Motor neuron (in vitro differentiated cells): Measurements from ENCODE around the gene KIAA2012. TPM values are rescaled to one million over a fixed set of nuclear protein-coding genes. Genes with fewer than 3 reads are reported as not detected.

Experiments
- ATAC-seq, 8 experiments: fragments of 200-7000 bp; cut with Tn5 transposase; replicated peaks in 6 of 8; 2 replicates each; pipeline ENCODE4 v1.8.0; 2021; ENCODE audit warnings: mild to moderate bottlenecking in 8 of 8, moderate library complexity in 8 of 8
- H3K27ac ChIP-seq, 2 donors: fragments of 250-450 bp; sonication (Bioruptor Pico); 2 replicates each; pipeline ENCODE4 v1.9.0; 2021; ENCODE audit warnings: antibody characterized with exemption in 2 of 2, mild to moderate bottlenecking in 2 of 2, moderate library complexity in 1 of 2
- H3K4me1 ChIP-seq, 2 donors: fragments of 250-450 bp; sonication (Bioruptor Pico); replicated peaks in 1 of 2; 2 replicates each; pipeline ENCODE4 v1.6.1; 2021; ENCODE audit warnings: antibody characterized with exemption in 2 of 2, mild to moderate bottlenecking in 2 of 2, moderate library complexity in 1 of 2
- H3K4me3 ChIP-seq, 5 donors: fragments of 250-450 bp; sonication (Bioruptor Pico); 2 replicates each; pipeline ENCODE4 v1.9.0; 2021; ENCODE audit warnings: antibody characterized with exemption in 5 of 5, mild to moderate bottlenecking in 5 of 5, moderate library complexity in 4 of 5
- WGBS, 10 experiments: fragments of 450-650 bp; shearing (Covaris generic); methylation state at CpG; one replicate each; pipeline ENCODE4 v1.0.0; 2022; 5-methylcytosine and 5-hydroxymethylcytosine counted together
- in situ Hi-C, 9 experiments: fragments of 400-800 bp; cut with MboI; loops; one replicate each; pipeline ENCODE4 v1.15.0; 2021; ENCODE audit warnings: low sequenced_read_pairs in 9 of 9, low pct_unique_long_range_greater_than_20kb in 2 of 9; ENCODE audit not compliant: unreplicated experiment in 9 of 9
- total RNA-seq, 8 experiments: library from RNA; unstranded; fragments of 300-600 nt; gene quantifications; 2 replicates each; pipeline versions ENCODE4 v1.2.3 to v1.2.4, GENCODE V29; 2022

The KIAA2012 gene
- total RNA-seq, 8 experiments from 2014 or later = 0.24 to 12.5 (median 0.39) TPM

DNA sequence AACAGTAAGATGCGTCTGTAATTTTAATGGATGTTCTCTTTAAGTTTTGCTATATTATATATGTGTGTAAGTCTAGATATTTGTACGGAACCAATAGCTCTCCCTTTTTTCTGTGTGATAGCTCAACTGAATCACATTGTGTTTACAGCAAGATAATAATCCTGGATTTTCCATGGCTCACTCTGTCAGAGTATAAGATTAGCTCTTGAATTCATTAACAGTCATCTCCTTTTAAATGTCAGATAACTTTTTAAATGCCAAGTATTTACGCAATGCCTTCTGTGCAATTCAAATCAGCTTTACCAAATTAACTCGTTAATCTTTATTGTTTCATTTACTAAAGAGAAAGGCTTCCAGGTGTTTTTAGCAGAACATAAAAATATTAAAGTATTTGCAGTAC, 76.9 kb downstream of the KIAA2012 start:
- in situ Hi-C loops = loop anchor here in 5 of 9 experiments (10.0 to 25.0 kb wide), 4 partner anchors 113 to 363 kb away; partner anchors contain the start of genes ALS2 (in 3 of the 5) and FZD7 (in 2 of the 5)
- Histone ChIP-seq H3K27ac (no peak overlapping the region), H3K4me3 (no peak overlapping the region), H3K4me1 (peaks cover 11 to 14% of the 10 kb centered on the region in 2 donors)
- WGBS, 10 experiments = 3 to 100% (median 86%) methylated on average over 2 to 4 of the region's 4 CpGs
- ATAC-seq = peak in 1 of 8 experiments; percentile 15

DNA sequence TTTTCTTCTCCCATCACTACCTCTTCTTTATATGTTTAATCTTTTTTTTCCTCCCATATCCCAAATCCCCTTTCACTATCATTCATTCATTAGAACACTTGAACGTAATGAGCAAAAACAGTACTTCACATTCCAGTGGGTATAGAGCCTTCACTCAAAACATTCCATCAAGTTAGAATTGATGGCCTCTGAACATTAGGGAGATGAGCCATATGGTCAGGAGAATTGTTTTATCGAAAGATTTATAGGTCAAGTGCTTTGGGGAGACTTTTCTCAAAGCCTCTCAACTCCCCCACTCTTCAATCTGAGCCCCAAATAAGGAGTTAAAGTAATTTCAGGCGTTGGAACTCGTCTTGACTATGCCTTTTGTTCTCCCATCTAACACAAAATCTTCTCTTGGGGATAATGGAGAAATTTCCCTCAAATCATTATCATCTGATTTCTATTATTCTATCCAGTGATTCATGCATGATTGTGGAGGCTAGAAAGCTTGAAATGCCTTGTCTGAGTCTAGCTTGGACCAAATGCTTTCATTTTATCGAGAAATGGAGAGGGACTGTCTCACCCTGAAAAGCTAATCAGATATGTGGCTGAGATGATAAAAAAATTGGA, 79.2 kb downstream of the KIAA2012 start:
- ATAC-seq = no peak
- Histone ChIP-seq H3K4me1 (peaks cover 11 to 13% of the 10 kb centered on the region in 2 donors), H3K4me3 (no peak overlapping the region), H3K27ac (no peak overlapping the region)
- 5 to 100% (median 47%) methylated on average over 1 to 5 of the region's 5 CpGs for WGBS, 10 experiments
- in situ Hi-C loops = loop anchor here in 5 of 9 experiments (10.0 to 25.0 kb wide), 4 partner anchors 115 to 365 kb away; partner anchors contain the start of genes ALS2 (in 3 of the 5) and FZD7 (in 2 of the 5)

DNA sequence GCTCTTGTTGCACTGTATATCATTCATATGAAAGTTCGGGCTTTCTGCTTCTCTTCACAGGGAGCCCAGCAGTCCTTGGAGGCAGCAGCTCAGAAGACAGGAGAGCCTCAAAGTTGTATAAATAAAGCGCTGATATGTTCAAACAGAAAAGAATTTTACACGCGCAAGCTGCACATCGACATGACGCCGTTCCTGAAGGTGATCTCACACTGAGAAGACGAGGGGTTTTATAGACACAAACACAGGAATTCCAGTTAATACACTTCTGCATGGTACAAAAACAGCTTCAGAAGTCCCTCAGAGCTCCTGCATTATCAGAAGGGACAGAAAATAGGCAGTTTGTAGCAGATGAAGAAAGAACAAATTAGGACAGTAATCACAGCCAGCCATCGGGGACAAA, 81.6 kb downstream of the KIAA2012 start:
- Histone ChIP-seq H3K4me1 (peaks cover 2% of the 10 kb centered on the region in 2 donors), H3K27ac (no peak overlapping the region), H3K4me3 (no peak overlapping the region)
- 50 to 100% (median 85%) methylated on average over 1 to 9 of the region's 9 CpGs; no CpG with 5 or more reads in 2 of the 10 experiments for whole genome bisulfite sequencing, 10 experiments
- in situ Hi-C loops = loop anchor here in 5 of 9 experiments (10.0 to 25.0 kb wide), 4 partner anchors 117 to 367 kb away; partner anchors contain the start of genes ALS2 (in 3 of the 5) and FZD7 (in 2 of the 5)
- no peak for ATAC-seq

DNA sequence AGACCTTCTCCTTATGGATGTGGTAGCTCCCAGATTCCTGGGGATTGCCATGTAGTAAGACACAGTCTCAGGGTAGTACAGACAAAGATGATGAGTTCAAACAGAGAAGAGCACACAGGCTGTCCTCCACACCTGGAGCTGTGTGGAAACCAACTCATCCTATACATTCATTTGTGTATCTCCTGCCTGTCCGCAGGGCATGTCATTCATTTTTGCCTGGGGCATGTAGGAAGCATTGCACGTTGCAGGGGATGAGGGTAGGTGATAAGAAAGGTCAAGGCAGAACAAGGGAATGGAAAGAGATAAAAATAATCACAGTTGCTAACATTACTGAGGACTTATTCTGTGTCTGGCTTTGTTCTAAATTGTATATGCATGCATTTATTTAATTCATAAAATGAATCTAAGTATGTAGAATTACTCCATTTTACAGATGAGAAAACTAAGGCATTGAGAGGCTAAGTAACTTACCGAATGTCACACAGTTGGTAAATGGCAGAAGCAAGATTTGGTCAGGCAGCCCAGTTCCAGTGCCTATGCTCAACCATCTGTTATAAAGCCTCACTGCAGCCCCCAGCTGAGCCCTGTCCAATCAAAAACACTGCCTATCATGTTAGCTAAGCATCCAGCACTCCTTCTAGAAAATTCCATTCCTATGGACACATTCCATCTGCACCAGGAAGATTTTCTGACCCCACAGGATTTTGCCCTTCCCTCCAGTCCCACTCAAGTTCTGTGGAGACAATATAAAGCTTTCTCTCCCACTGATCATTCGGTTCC, 84.3 kb downstream of the KIAA2012 start:
- H3K27ac ChIP-seq = no peak overlapping the region
- H3K4me3 ChIP-seq = no peak overlapping the region
- ATAC-seq = no peak
- in situ Hi-C loops = loop anchor here in 5 of 9 experiments (10.0 to 25.0 kb wide), 4 partner anchors 120 to 370 kb away; partner anchors contain the start of genes ALS2 (in 3 of the 5) and FZD7 (in 2 of the 5)
- peaks cover 0 to 5% of the 10 kb centered on the region in 2 donors for H3K4me1 ChIP-seq
- 50 to 100% (median 84%) methylated on average over 1 to 4 of the region's 4 CpGs for WGBS, 10 experiments

DNA sequence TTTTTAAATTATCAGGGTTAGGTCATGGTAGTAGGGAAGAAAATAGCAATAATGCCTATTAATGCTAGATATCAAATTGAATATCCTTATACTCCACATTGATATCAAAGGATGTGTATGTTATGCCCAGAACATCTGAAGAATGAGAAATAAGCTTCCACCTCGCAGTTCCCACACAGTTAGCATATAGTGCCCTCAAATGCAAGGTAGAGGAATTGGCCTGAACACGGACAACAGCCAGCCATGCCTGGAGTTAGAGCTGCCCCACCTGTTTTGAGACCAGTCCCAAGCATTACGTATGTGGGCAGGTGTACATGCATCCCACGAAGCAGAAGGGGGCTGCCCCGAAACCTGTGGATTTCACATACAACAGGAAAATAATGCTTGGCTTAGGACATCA, 85.7 kb downstream of the KIAA2012 start:
- in situ Hi-C loops = loop anchor here in 5 of 9 experiments (10.0 to 25.0 kb wide), 4 partner anchors 121 to 371 kb away; partner anchors contain the start of genes ALS2 (in 3 of the 5) and FZD7 (in 2 of the 5)
- peaks cover 0 to 5% of the 10 kb centered on the region in 2 donors for H3K4me1 ChIP-seq
- H3K27ac ChIP-seq = no peak overlapping the region
- no peak overlapping the region for H3K4me3 ChIP-seq
- peak in 3 of 8 experiments; percentile 42 to 66 (median 44) for ATAC-seq
- WGBS, 10 experiments = 22 to 85% (median 62%) methylated on average over 1 to 5 of the region's 5 CpGs; no CpG with 5 or more reads in 2 of the 10 experiments

DNA sequence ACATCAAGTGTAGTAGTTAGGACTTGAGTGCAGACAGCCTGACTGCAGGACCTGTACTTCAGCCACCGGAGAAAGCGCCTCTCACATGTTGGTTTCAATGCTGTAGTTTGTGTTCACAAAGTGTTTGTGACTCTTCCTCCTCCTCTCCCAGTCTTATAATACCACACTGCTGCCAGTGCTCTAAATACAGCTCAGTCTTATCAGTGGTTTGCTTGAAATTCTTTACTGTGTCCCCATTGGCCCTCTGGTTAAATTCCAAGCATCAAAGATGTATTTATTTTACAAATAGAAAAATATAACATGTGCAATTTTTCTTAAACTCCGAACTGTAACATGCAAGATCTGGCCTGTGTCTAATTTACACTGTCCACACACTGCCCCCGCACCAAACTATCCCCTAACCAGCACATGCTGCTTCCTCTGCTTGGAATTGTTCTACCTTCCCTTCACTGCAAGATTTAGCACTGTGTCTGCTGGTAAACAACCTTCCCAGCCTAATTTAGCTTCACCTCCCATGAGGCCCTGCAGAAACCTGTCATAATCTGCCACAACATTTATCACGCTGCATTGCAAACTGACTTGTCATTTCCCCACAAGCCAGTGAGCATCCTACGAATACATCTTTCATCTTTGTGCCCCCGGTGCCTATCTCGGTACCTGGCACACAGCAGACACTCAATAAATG, 88.2 kb downstream of the KIAA2012 start:
- peak in 5 of 8 experiments; percentile 70 to 99 (median 92) for ATAC-seq
- Histone ChIP-seq H3K27ac (no peak overlapping the region), H3K4me1 (peaks cover 0 to 5% of the 10 kb centered on the region in 2 donors), H3K4me3 (no peak overlapping the region)
- 23 to 100% (median 85%) methylated on average over 2 to 8 of the region's 8 CpGs; no CpG with 5 or more reads in 1 of the 10 experiments for whole genome bisulfite sequencing, 10 experiments
- in situ Hi-C loops = loop anchor here in 4 of 9 experiments (25.0 kb wide), 3 partner anchors 124 to 374 kb away; partner anchors contain the start of genes ALS2 (in 3 of the 4) and FZD7 (in 1 of the 4)

DNA sequence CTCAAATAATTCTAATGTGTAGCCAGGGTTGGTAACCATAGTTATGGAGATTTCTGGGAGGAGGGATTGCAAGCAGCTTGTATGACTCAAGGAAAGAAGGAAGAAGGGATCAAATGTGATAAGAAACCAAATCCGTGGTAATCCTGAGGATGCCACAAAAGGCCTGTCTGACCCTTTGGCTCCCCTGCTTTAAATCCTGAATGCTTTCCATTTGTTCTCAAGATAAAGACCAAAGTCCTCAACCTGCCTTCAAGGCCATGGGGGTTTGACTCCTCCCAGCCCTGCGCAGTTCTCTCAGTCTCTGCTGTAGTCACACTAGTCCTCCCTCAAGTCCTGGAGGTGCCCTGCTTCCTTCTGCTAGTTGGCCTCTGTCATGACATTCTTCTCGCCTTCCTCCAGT, 91.4 kb downstream of the KIAA2012 start:
- H3K27ac ChIP-seq = no peak overlapping the region
- H3K4me3 ChIP-seq = no peak overlapping the region
- in situ Hi-C loops = loop anchor here in 4 of 9 experiments (25.0 kb wide), 3 partner anchors 127 to 377 kb away; partner anchors contain the start of genes ALS2 (in 3 of the 4) and FZD7 (in 1 of the 4)
- 0 to 92% (median 55%) methylated on average over 1 to 2 of the region's 3 CpGs; no CpG with 5 or more reads in 4 of the 10 experiments for WGBS, 10 experiments
- H3K4me1 ChIP-seq = peaks cover 0 to 5% of the 10 kb centered on the region in 2 donors
- ATAC-seq = peak in 2 of 8 experiments; percentile 17 to 18

DNA sequence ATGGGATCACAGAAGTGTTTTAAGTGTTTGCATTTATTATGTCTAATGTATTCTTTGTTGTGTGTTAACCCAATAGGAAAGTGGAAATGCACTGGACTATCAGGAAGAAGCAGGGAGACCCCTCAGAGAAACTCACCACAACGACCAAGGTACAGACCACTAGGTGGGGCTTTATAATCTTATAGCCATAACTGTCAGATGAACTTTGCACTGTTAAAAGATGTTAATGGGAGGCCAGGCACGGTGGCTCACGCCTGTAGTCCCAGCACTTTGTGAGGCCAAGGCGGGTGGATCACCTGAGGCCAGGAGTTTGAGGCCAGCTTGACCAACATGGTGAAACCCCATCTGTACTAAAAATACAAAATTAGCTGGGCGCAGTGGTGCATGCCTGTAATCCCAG, 92.2 kb downstream of the KIAA2012 start:
- no peak overlapping the region for H3K27ac ChIP-seq
- no peak for ATAC-seq
- in situ Hi-C loops = loop anchor here in 4 of 9 experiments (25.0 kb wide), 3 partner anchors 128 to 378 kb away; partner anchors contain the start of genes ALS2 (in 3 of the 4) and FZD7 (in 1 of the 4)
- no peak overlapping the region for H3K4me3 ChIP-seq
- WGBS, 10 experiments = 0 to 100% (median 80%) methylated on average over 1 to 3 of the region's 5 CpGs; no CpG with 5 or more reads in 3 of the 10 experiments
- H3K4me1 ChIP-seq = peaks cover 0 to 5% of the 10 kb centered on the region in 2 donors

DNA sequence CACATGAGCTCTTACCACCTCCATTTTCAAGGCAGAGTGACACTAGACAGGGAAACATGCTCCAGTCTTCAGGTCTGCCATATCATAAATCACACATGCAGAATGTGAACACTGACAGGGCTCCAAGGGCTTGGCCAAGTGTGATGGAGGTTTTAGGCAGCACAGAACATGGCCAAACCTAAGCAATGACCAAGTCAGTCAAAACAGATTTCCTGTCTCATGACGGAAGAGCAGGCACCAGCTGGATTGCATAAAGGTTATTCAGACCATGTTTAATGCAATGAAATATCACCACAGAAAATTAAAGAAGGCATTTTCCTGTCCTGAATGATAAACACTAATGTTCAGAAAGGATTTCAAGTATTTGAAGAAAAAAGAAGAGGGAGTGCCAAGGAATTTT, 92.9 kb downstream of the KIAA2012 start:
- in situ Hi-C loops = loop anchor here in 4 of 9 experiments (25.0 kb wide), 3 partner anchors 129 to 379 kb away; partner anchors contain the start of genes ALS2 (in 3 of the 4) and FZD7 (in 1 of the 4)
- 11 to 100% (median 91%) methylated on average over 1 of the region's 1 CpG; no CpG with 5 or more reads in 3 of the 10 experiments for WGBS, 10 experiments
- H3K4me3 ChIP-seq = no peak overlapping the region
- H3K4me1 ChIP-seq = peaks cover 0 to 5% of the 10 kb centered on the region in 2 donors
- no peak overlapping the region for H3K27ac ChIP-seq
- peak in 1 of 8 experiments; percentile 22 for ATAC-seq

DNA sequence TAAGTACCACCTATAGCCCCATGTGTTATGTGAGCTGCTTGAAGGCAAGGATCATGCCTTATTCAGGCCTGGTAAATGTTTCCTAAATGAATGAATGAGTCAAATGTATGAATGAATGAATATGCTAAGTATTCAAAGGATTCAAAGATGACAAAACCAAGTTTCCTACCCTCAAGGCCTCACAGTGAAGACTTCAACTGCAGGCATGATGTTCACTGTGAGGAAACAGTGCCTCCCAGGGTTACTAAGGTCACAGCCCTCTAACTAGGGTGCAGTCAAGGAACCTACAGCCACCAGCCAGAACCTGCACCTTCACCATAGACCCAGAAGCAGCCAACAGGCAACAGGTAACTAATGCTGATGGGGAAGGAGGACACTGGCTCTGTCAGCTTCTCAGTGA, 96.1 kb downstream of the KIAA2012 start:
- Histone ChIP-seq H3K27ac (no peak overlapping the region), H3K4me3 (no peak overlapping the region), H3K4me1 (peaks cover 3% of the 10 kb centered on the region in 2 donors)
- in situ Hi-C loops = loop anchor here in 4 of 9 experiments (25.0 kb wide), 3 partner anchors 132 to 382 kb away; partner anchors contain the start of genes ALS2 (in 3 of the 4) and FZD7 (in 1 of the 4)
- peak in 3 of 8 experiments; percentile 80 to 96 (median 86) for ATAC-seq

DNA sequence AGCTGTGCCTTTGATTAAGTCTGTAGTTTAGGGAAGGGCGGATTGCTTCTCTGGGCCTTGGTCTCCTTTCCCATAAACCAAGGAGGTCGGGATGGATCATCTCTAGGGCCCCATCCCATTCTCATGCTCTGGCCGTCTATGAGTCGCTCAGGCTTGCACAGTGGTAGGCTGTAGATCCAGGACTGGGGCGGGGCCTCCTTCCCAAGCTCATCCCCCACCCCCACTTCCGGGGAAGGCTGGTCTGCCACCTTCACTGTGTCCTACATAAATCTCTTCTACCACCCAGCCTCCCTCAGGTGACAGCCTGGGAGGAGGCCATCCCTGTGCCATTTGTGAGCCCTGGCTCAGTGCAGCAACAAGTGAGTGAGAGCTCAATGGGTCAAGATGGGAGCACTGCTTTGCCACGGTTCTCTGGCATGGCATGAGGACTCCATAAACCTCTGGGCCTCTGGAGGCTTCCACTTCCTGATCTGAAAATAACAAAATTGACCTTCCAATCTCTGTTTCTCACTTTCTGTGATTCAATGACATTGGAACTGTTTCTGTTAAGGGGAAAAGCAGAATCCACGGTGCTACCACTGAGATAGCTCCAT, 96.9 kb downstream of the KIAA2012 start:
- no peak overlapping the region for H3K27ac ChIP-seq
- H3K4me3 ChIP-seq = no peak overlapping the region
- WGBS, 10 experiments = 64 to 100% (median 83%) methylated on average over 1 to 5 of the region's 8 CpGs; no CpG with 5 or more reads in 3 of the 10 experiments
- peaks cover 3% of the 10 kb centered on the region in 2 donors for H3K4me1 ChIP-seq
- in situ Hi-C loops = loop anchor here in 4 of 9 experiments (25.0 kb wide), 3 partner anchors 133 to 383 kb away; partner anchors contain the start of genes ALS2 (in 3 of the 4) and FZD7 (in 1 of the 4)
- ATAC-seq = peak in 3 of 8 experiments; percentile 25 to 41 (median 26)
